Measurements from ENCODE around the gene FSCN2. TPM values are rescaled to one million over a fixed set of nuclear protein-coding genes. Genes with fewer than 3 reads are reported as not detected.

FSCN2 gene
- total RNA-seq, 1 experiment from 2014 or later = 2.9 TPM

- Mint-ChIP-seq H3K27ac (ENCODE audit: unreplicated experiment) (no peak overlapping the region), H3K27me3 (ENCODE audit: insufficient read depth, unreplicated experiment) (no peaks in the 10 kb centered on the region), H3K4me1 (ENCODE audit: low read depth, unreplicated experiment) (peaks cover 16% of the 10 kb centered on the region), H3K4me3 (ENCODE audit: unreplicated experiment) (no peak overlapping the region), H3K36me3 (ENCODE audit: insufficient read depth, unreplicated experiment) (peaks cover 5% of the 10 kb centered on the region), H3K9me3 (ENCODE audit: unreplicated experiment) (no peaks in the 10 kb centered on the region)
- TF ChIP-seq CTCF (IDR thresholded peaks at IDR 0.05; ENCODE audit: insufficient read depth in 1 of 2, low read depth in 1 of 2, low read length in 1 of 2, severe bottlenecking in 1 of 2, unreplicated experiment in 1 of 2) = no peak
- no peaks in the 10 kb centered on the region for H3K27me3 ChIP-seq (replicated peaks; ENCODE audit: control insufficient read depth, insufficient read depth, low read length)
- no peaks in the 10 kb centered on the region for H3K9me3 ChIP-seq
- no peak overlapping the region for H3K4me3 ChIP-seq (ENCODE audit: low read depth, low read length)
- H3K4me1 ChIP-seq = peaks cover 11% of the 10 kb centered on the region
- ChIA-PET POLR2A (interaction anchor here (0.6 to 1.6 kb wide), 3 partner anchors 21 to 83 kb away, joined by 3 to 4 read pairs (median 3); partner anchors contain the start of gene ACTG1), CTCF (interaction anchor here (0.7 kb wide), 3 partner anchors 26 to 197 kb away, joined by 4 to 5 read pairs (median 4); partner anchors contain the start of gene SLC38A10)
- BruUV-seq (replicated peaks) = no TSS peak
- no peaks in the 10 kb centered on the region for H3K36me3 ChIP-seq (ENCODE audit: control insufficient read depth, insufficient read depth, low read length)
- DNase-seq = no peak
- intact Hi-C loops (cut with micrococcal nuclease; ENCODE audit: unreplicated experiment) = no loop called here
Measured at GRCh38 chr17:81492202-81492601, 36.0 kb upstream of the FSCN2 start.

- Histone ChIP-seq H3K27me3 (replicated peaks; ENCODE audit: control insufficient read depth, insufficient read depth, low read length) (no peaks in the 10 kb centered on the region), H3K4me3 (ENCODE audit: low read depth, low read length) (no peak overlapping the region), H3K4me1 (peaks cover 11% of the 10 kb centered on the region), H3K36me3 (ENCODE audit: control insufficient read depth, insufficient read depth, low read length) (no peaks in the 10 kb centered on the region), H3K9me3 (no peaks in the 10 kb centered on the region)
- H3K27ac Mint-ChIP-seq (ENCODE audit: unreplicated experiment) = no peak overlapping the region
- DNase-seq = no peak
- no peak overlapping the region for H3K4me3 Mint-ChIP-seq (ENCODE audit: unreplicated experiment)
- POLR2A ChIA-PET = interaction anchor here (0.6 to 1.6 kb wide), 2 partner anchors 20 to 44 kb away, joined by 3 to 4 read pairs; partner anchors contain the start of gene ACTG1
- TF ChIP-seq CTCF (IDR thresholded peaks at IDR 0.05; ENCODE audit: insufficient read depth in 1 of 2, low read depth in 1 of 2, low read length in 1 of 2, severe bottlenecking in 1 of 2, unreplicated experiment in 1 of 2) = no peak
- H3K27me3 Mint-ChIP-seq (ENCODE audit: insufficient read depth, unreplicated experiment) = no peaks in the 10 kb centered on the region
- CTCF ChIA-PET = interaction anchor here (0.7 kb wide), 2 partner anchors 26 to 197 kb away, joined by 4 to 5 read pairs; partner anchors contain the start of gene SLC38A10
- BruUV-seq (replicated peaks) = no TSS peak
- H3K4me1 Mint-ChIP-seq (ENCODE audit: low read depth, unreplicated experiment) = peaks cover 16% of the 10 kb centered on the region
- no peaks in the 10 kb centered on the region for H3K9me3 Mint-ChIP-seq (ENCODE audit: unreplicated experiment)
- intact Hi-C loops (cut with micrococcal nuclease; ENCODE audit: unreplicated experiment) = no loop called here
- peaks cover 5% of the 10 kb centered on the region for H3K36me3 Mint-ChIP-seq (ENCODE audit: insufficient read depth, unreplicated experiment)
Measured at GRCh38 chr17:81492706-81493105, 35.5 kb upstream of the FSCN2 start.

- intact Hi-C loops (cut with micrococcal nuclease; ENCODE audit: unreplicated experiment) = no loop called here
- no TSS peak for BruUV-seq (replicated peaks)
- no peaks in the 10 kb centered on the region for H3K27me3 Mint-ChIP-seq (ENCODE audit: insufficient read depth, unreplicated experiment)
- CTCF ChIA-PET = interaction anchor here (0.6 kb wide), 1 partner anchor 9 kb away, joined by 3 read pairs; no protein-coding TSS in a partner anchor
- POLR2A ChIA-PET = interaction anchor here (0.7 to 1.6 kb wide), 2 partner anchors 15 to 20 kb away, joined by 3 to 4 read pairs; partner anchors contain the start of gene ACTG1
- H3K27ac Mint-ChIP-seq (ENCODE audit: unreplicated experiment) = no peak overlapping the region
- H3K4me1 Mint-ChIP-seq (ENCODE audit: low read depth, unreplicated experiment) = peaks cover 16% of the 10 kb centered on the region
- no peaks in the 10 kb centered on the region for H3K9me3 ChIP-seq
- DNase-seq = no peak
- no peak for TF ChIP-seq CTCF (IDR thresholded peaks at IDR 0.05; ENCODE audit: insufficient read depth in 1 of 2, low read depth in 1 of 2, low read length in 1 of 2, severe bottlenecking in 1 of 2, unreplicated experiment in 1 of 2)
- H3K4me3 ChIP-seq (ENCODE audit: low read depth, low read length) = no peak overlapping the region
- peaks cover 11% of the 10 kb centered on the region for H3K4me1 ChIP-seq
- H3K36me3 ChIP-seq (ENCODE audit: control insufficient read depth, insufficient read depth, low read length) = no peaks in the 10 kb centered on the region
- H3K36me3 Mint-ChIP-seq (ENCODE audit: insufficient read depth, unreplicated experiment) = peaks cover 5% of the 10 kb centered on the region
- no peaks in the 10 kb centered on the region for H3K27me3 ChIP-seq (replicated peaks; ENCODE audit: control insufficient read depth, insufficient read depth, low read length)
- H3K9me3 Mint-ChIP-seq (ENCODE audit: unreplicated experiment) = no peaks in the 10 kb centered on the region
- no peak overlapping the region for H3K4me3 Mint-ChIP-seq (ENCODE audit: unreplicated experiment)
Measured at GRCh38 chr17:81493198-81494038, 34.8 kb upstream of the FSCN2 start.
